ENCODE measurements around the gene CDC5L.

DNA sequence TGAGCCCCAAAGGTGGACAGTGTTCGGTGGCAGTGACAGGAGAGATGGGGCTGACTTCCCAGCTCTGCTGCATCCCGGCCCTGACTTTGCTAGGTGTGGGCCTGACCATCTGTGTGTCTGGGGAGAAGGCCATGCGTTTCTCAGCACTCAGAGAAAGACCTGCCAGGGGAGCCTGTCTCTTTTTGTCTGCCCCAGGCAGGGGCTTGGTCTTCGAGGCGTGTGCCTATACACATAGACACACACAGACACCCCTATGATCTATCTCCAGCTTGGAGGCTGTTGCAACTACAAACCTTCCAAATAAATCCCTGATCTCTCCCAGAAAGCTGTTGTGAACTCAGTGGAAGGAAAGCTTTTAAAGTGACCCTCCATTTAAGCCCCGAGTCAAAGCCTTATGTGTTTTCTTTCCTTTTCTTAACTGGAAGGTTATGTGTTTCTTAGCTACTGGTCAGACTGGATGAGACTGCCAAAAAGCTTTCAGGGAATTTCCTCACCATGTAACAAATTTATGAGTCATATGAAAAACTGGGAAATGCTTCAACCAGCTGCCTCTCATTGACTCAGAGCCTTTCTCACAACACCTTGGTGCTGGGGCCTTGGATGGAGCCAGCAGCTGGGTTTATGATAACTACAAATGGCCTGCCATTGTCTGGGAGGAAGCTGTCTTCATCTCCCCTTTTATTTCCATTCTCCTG lies 102.6 kb downstream of the CDC5L start:
- no peak for TF ChIP-seq TAF1 (IDR thresholded peaks at IDR 0.05; ENCODE audit: low read depth, low read length)
- TF ChIP-seq POLR2A (IDR thresholded peaks at IDR 0.05; ENCODE audit: low read depth, low read length), result no peak
- TF ChIP-seq POLR2AphosphoS5 (IDR thresholded peaks at IDR 0.05; ENCODE audit: low read depth, low read length), result no peak
- no peak for TF ChIP-seq POU2F2 (IDR thresholded peaks at IDR 0.05; ENCODE audit: low read depth, low read length)
